Breast epithelium (tissue), 4 donors: ENCODE data around the gene HGFAC. TPM values are rescaled to one million over a fixed set of nuclear protein-coding genes. Genes with fewer than 3 reads are reported as not detected.
A peak's percentile ranks its signal among the peaks of the same experiment; 100 is the strongest.

Experiments used
- DNase-seq, 2 donors: peaks; one replicate each; pipeline ENCODE4 v3.0.0-alpha.2; 2019; ENCODE audit warnings: low spot score in 2 of 2
- H3K27ac ChIP-seq, 2 donors: fragments of 200-600 bp; sonication (generic) in 1 of 2; one replicate each; pipeline ENCODE4 v1.5.1; 2016 to 2019; ENCODE audit warnings: mild to moderate bottlenecking in 1 of 2
- H3K27me3 ChIP-seq, 2 donors: fragments of 200-600 bp; sonication (generic) in 1 of 2; one replicate each; pipeline versions ENCODE4 v1.5.1 to v1.6.0; 2017 to 2019; ENCODE audit warnings: control low read depth in 1 of 2, mild to moderate bottlenecking in 1 of 2
- H3K36me3 ChIP-seq: fragments of 200-600 bp; one replicate; pipeline ENCODE4 v1.5.1; 2019
- H3K4me1 ChIP-seq, 2 donors: fragments of 200-600 bp; sonication (generic); one replicate each; pipeline ENCODE4 v1.5.1; 2016 to 2019; ENCODE audit warnings: control low read depth in 1 of 2
- H3K4me3 ChIP-seq, 3 donors: fragments of 200-600 bp; sonication (generic); 1 replicate in 2 of 3; 2 replicates in 1 of 3; pipeline ENCODE4 v1.5.1; 2016 to 2019; ENCODE audit warnings: mild to moderate bottlenecking in 3 of 3, moderate library complexity in 2 of 3
- H3K9me3 ChIP-seq, 2 donors: fragments of 200-600 bp; sonication (generic) in 1 of 2; one replicate each; pipeline ENCODE4 v1.5.1; 2016 to 2019; ENCODE audit warnings: control low read depth in 1 of 2
- CTCF ChIP-seq, 3 donors: fragments of 450-650 bp; IDR thresholded peaks; one replicate each; pipeline ENCODE4 v1.5.1; 2016 to 2017; ENCODE audit warnings: antibody characterized with exemption in 3 of 3, mild to moderate bottlenecking in 3 of 3, moderate library complexity in 3 of 3
- POLR2A ChIP-seq: fragments of 450-650 bp; IDR thresholded peaks from one replicate; pipeline ENCODE4 v1.6.1; 2016; ENCODE audit warnings: antibody characterized with exemption, mild to moderate bottlenecking, moderate library complexity
- POLR2AphosphoS5 ChIP-seq, 3 donors: sonication (generic); formaldehyde crosslinking; IDR thresholded peaks; one replicate each; pipeline ENCODE4 v1.6.1; 2017; ENCODE audit warnings: antibody characterized with exemption in 3 of 3
- intact Hi-C: fragments of 100-400 bp; cut with DNase I; formaldehyde crosslinking; loops from one replicate; pipeline ENCODE4 v1.15.1; 2023; ENCODE audit warnings: low total_unique reads
- total RNA-seq, 3 donors: library from RNA; depleted of rRNA; stranded (reverse); fragments of >200 nt; gene quantifications; one replicate each; pipeline ENCODE4 v1.1.0, GENCODE V29; 2016

The HGFAC gene
- total RNA-seq, 3 donors from 2014 or later = 0.59 to 1.3 TPM; not detected in 1

GRCh38 chr4:3404546-3404945 is 37.2 kb upstream of the HGFAC start:
- intact Hi-C loops = no loop called here
- peaks cover 0 to 3% of the 10 kb centered on the region in 2 donors for H3K9me3 ChIP-seq
- no peaks in the 10 kb centered on the region for H3K4me1 ChIP-seq
- no peak overlapping the region for H3K27ac ChIP-seq
- TF ChIP-seq CTCF (IDR thresholded peaks at IDR 0.05) (no peak), POLR2A (no peak), POLR2AphosphoS5 (IDR thresholded peaks at IDR 0.05) (no peak)
- H3K4me3 ChIP-seq = no peak overlapping the region
- no peaks in the 10 kb centered on the region for H3K27me3 ChIP-seq
- H3K36me3 ChIP-seq = no peaks in the 10 kb centered on the region
- no peak for DNase-seq

GRCh38 chr4:3405176-3405575 is 36.6 kb upstream of the HGFAC start:
- Histone ChIP-seq H3K27me3 (no peaks in the 10 kb centered on the region), H3K27ac (no peak overlapping the region), H3K4me3 (no peak overlapping the region), H3K36me3 (no peaks in the 10 kb centered on the region), H3K4me1 (no peaks in the 10 kb centered on the region), H3K9me3 (peaks cover 0 to 3% of the 10 kb centered on the region in 2 donors)
- DNase-seq = peak in 1 of 2 donors; percentile 19
- intact Hi-C loops = no loop called here
- TF ChIP-seq CTCF (IDR thresholded peaks at IDR 0.05) (no peak), POLR2A (no peak), POLR2AphosphoS5 (IDR thresholded peaks at IDR 0.05) (no peak)

- Histone ChIP-seq H3K9me3 (peaks cover 0 to 3% of the 10 kb centered on the region in 2 donors), H3K36me3 (no peaks in the 10 kb centered on the region), H3K4me3 (no peak overlapping the region), H3K27ac (no peak overlapping the region), H3K4me1 (no peaks in the 10 kb centered on the region), H3K27me3 (no peaks in the 10 kb centered on the region)
- intact Hi-C loops = no loop called here
- DNase-seq = peak in 1 of 2 donors; percentile 28
- no peak for TF ChIP-seq POLR2AphosphoS5 (IDR thresholded peaks at IDR 0.05)
- TF ChIP-seq CTCF (IDR thresholded peaks at IDR 0.05) = no peak
- no peak for TF ChIP-seq POLR2A
These were observed 35.7 kb upstream of the HGFAC start for GRCh38 chr4:3406021-3406420.

- intact Hi-C loops = no loop called here
- no peak overlapping the region for H3K27ac ChIP-seq
- H3K4me1 ChIP-seq = no peaks in the 10 kb centered on the region
- no peak for TF ChIP-seq POLR2A
- TF ChIP-seq POLR2AphosphoS5 (IDR thresholded peaks at IDR 0.05) = no peak
- TF ChIP-seq CTCF (IDR thresholded peaks at IDR 0.05) = no peak
- no peaks in the 10 kb centered on the region for H3K27me3 ChIP-seq
- H3K4me3 ChIP-seq = no peak overlapping the region
- H3K36me3 ChIP-seq = no peaks in the 10 kb centered on the region
- peaks cover 0 to 3% of the 10 kb centered on the region in 2 donors for H3K9me3 ChIP-seq
- peak in 1 of 2 donors; percentile 34 for DNase-seq
These were observed 35.3 kb upstream of the HGFAC start for GRCh38 chr4:3406431-3406830.

- peak in 1 of 2 donors; percentile 44 for DNase-seq
- no peak overlapping the region for H3K27ac ChIP-seq
These were observed 34.5 kb upstream of the HGFAC start for GRCh38 chr4:3407171-3407771.

More at GRCh38 chr4:3407171-3407771, 34.5 kb upstream of the HGFAC start:
- intact Hi-C loops = no loop called here
- no peaks in the 10 kb centered on the region for H3K27me3 ChIP-seq
- TF ChIP-seq POLR2A (no peak), CTCF (IDR thresholded peaks at IDR 0.05) (no peak), POLR2AphosphoS5 (IDR thresholded peaks at IDR 0.05) (no peak)
- H3K36me3 ChIP-seq = no peaks in the 10 kb centered on the region
- H3K4me3 ChIP-seq = no peak overlapping the region
- H3K4me1 ChIP-seq = no peaks in the 10 kb centered on the region
- peaks cover 0 to 3% of the 10 kb centered on the region in 2 donors for H3K9me3 ChIP-seq
